ENCODE results near the gene BCAP31. TPM values are rescaled to one million over a fixed set of nuclear protein-coding genes. Genes with fewer than 3 reads are reported as not detected.

Gene BCAP31
- total and polyA plus RNA-seq, 2 of the 13 experiments (the other 11 are each of a cell fraction or from before 2014, with no cell fraction given): 139 to 178 TPM

DNA sequence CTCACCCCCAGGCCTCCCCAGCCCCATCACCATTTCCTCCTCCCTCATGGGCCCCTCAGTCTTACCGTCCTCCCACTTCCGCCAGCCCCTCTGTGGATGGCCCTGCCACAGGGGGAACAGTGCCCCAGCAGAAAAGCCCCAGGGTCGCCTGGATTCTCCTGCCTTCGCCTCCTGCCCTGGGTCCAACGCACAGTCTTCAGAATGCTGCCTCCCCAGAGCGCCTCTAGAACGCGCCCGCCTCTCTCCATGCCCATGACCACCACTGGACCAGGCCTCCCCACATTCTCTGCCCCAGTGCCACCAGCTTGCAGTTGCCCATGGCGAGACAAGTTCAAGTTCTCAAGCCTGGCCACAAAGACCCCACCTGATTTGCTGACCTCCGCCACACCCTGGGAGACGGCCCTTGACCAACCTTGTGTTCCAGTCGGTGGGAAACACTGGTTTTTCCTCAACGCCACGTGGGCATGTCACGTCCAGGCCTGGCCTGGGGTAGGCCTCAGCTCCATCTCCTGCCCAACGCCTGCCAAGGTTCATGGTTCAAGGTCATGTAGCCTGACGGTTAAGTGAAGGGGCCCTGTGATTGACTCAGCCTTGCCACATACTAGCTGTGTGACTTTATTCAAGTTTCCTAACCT is 39.2 kb upstream of the BCAP31 start (continued):
- TF ChIP-seq, protein P1, sequence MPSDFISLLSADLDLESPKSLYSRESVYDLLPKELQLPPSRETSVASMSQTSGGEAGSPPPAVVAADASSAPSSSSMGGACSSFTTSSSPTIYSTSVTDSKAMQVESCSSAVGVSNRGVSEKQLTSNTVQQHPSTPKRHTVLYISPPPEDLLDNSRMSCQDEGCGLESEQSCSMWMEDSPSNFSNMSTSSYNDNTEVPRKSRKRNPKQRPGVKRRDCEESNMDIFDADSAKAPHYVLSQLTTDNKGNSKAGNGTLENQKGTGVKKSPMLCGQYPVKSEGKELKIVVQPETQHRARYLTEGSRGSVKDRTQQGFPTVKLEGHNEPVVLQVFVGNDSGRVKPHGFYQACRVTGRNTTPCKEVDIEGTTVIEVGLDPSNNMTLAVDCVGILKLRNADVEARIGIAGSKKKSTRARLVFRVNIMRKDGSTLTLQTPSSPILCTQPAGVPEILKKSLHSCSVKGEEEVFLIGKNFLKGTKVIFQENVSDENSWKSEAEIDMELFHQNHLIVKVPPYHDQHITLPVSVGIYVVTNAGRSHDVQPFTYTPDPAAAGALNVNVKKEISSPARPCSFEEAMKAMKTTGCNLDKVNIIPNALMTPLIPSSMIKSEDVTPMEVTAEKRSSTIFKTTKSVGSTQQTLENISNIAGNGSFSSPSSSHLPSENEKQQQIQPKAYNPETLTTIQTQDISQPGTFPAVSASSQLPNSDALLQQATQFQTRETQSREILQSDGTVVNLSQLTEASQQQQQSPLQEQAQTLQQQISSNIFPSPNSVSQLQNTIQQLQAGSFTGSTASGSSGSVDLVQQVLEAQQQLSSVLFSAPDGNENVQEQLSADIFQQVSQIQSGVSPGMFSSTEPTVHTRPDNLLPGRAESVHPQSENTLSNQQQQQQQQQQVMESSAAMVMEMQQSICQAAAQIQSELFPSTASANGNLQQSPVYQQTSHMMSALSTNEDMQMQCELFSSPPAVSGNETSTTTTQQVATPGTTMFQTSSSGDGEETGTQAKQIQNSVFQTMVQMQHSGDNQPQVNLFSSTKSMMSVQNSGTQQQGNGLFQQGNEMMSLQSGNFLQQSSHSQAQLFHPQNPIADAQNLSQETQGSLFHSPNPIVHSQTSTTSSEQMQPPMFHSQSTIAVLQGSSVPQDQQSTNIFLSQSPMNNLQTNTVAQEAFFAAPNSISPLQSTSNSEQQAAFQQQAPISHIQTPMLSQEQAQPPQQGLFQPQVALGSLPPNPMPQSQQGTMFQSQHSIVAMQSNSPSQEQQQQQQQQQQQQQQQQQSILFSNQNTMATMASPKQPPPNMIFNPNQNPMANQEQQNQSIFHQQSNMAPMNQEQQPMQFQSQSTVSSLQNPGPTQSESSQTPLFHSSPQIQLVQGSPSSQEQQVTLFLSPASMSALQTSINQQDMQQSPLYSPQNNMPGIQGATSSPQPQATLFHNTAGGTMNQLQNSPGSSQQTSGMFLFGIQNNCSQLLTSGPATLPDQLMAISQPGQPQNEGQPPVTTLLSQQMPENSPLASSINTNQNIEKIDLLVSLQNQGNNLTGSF (CRISPR knock-in tag; IDR thresholded peaks at IDR 0.05): no peak
- no peak for TF ChIP-seq NKX3-1 (CRISPR knock-in tag; IDR thresholded peaks at IDR 0.05)
- TF ChIP-seq ZNF577 (CRISPR knock-in tag; IDR thresholded peaks at IDR 0.05; ENCODE audit: borderline replicate concordance, low read depth): no peak
- TF ChIP-seq, protein P2, sequence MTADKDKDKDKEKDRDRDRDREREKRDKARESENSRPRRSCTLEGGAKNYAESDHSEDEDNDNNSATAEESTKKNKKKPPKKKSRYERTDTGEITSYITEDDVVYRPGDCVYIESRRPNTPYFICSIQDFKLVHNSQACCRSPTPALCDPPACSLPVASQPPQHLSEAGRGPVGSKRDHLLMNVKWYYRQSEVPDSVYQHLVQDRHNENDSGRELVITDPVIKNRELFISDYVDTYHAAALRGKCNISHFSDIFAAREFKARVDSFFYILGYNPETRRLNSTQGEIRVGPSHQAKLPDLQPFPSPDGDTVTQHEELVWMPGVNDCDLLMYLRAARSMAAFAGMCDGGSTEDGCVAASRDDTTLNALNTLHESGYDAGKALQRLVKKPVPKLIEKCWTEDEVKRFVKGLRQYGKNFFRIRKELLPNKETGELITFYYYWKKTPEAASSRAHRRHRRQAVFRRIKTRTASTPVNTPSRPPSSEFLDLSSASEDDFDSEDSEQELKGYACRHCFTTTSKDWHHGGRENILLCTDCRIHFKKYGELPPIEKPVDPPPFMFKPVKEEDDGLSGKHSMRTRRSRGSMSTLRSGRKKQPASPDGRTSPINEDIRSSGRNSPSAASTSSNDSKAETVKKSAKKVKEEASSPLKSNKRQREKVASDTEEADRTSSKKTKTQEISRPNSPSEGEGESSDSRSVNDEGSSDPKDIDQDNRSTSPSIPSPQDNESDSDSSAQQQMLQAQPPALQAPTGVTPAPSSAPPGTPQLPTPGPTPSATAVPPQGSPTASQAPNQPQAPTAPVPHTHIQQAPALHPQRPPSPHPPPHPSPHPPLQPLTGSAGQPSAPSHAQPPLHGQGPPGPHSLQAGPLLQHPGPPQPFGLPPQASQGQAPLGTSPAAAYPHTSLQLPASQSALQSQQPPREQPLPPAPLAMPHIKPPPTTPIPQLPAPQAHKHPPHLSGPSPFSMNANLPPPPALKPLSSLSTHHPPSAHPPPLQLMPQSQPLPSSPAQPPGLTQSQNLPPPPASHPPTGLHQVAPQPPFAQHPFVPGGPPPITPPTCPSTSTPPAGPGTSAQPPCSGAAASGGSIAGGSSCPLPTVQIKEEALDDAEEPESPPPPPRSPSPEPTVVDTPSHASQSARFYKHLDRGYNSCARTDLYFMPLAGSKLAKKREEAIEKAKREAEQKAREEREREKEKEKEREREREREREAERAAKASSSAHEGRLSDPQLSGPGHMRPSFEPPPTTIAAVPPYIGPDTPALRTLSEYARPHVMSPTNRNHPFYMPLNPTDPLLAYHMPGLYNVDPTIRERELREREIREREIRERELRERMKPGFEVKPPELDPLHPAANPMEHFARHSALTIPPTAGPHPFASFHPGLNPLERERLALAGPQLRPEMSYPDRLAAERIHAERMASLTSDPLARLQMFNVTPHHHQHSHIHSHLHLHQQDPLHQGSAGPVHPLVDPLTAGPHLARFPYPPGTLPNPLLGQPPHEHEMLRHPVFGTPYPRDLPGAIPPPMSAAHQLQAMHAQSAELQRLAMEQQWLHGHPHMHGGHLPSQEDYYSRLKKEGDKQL (CRISPR knock-in tag; IDR thresholded peaks at IDR 0.05; ENCODE audit: low read depth): no peak
- TF ChIP-seq GZF1 (CRISPR knock-in tag; IDR thresholded peaks at IDR 0.05): no peak
- TF ChIP-seq TOE1 (CRISPR knock-in tag; IDR thresholded peaks at IDR 0.05): no peak
- TF ChIP-seq, protein P3, sequence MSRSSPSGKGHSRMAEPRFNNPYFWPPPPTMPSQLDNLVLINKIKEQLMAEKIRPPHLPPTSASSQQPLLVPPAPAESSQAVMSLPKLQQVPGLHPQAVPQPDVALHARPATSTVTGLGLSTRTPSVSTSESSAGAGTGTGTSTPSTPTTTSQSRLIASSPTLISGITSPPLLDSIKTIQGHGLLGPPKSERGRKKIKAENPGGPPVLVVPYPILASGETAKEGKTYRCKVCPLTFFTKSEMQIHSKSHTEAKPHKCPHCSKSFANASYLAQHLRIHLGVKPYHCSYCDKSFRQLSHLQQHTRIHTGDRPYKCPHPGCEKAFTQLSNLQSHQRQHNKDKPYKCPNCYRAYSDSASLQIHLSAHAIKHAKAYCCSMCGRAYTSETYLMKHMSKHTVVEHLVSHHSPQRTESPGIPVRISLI (CRISPR knock-in tag; IDR thresholded peaks at IDR 0.05; ENCODE audit: borderline replicate concordance): no peak
- TF ChIP-seq, protein P4, sequence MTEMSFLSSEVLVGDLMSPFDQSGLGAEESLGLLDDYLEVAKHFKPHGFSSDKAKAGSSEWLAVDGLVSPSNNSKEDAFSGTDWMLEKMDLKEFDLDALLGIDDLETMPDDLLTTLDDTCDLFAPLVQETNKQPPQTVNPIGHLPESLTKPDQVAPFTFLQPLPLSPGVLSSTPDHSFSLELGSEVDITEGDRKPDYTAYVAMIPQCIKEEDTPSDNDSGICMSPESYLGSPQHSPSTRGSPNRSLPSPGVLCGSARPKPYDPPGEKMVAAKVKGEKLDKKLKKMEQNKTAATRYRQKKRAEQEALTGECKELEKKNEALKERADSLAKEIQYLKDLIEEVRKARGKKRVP (CRISPR knock-in tag; IDR thresholded peaks at IDR 0.05): no peak
- TF ChIP-seq SKI (IDR thresholded peaks at IDR 0.05; ENCODE audit: partially characterized antibody): no peak
- no peak for TF ChIP-seq KAT2B (IDR thresholded peaks at IDR 0.05; ENCODE audit: borderline replicate concordance, low read depth, low read length)
- 0 out of 2 replicates have a peak, but pooled peaks have one; percentile 34 for TF ChIP-seq TEAD2 (CRISPR knock-in tag; IDR thresholded peaks at IDR 0.05)
- TF ChIP-seq KDM5B (CRISPR knock-in tag; IDR thresholded peaks at IDR 0.05; ENCODE audit: borderline replicate concordance): 0 out of 2 replicates have a peak, but pooled peaks have one; percentile 0
- no peak for TF ChIP-seq RFX3 (CRISPR knock-in tag; IDR thresholded peaks at IDR 0.05)
- no peak for TF ChIP-seq ZNF644 (CRISPR knock-in tag; IDR thresholded peaks at IDR 0.05; ENCODE audit: low read depth)
- TF ChIP-seq ZNF557 (CRISPR knock-in tag; IDR thresholded peaks at IDR 0.05): no peak
- TF ChIP-seq ZNF615 (CRISPR knock-in tag; IDR thresholded peaks at IDR 0.05; ENCODE audit: borderline replicate concordance): no peak
- no peak for TF ChIP-seq FOXO1 (CRISPR knock-in tag; IDR thresholded peaks at IDR 0.05)

Data from HepG2 (cell line).